Measurements from ENCODE around the gene CERK.

GRCh38 chr22:46749682-46750529 lies 11.9 kb upstream of the CERK start:
- TF ChIP-seq PHB2 (IDR thresholded peaks at IDR 0.05; ENCODE audit: low read depth) (no peak), MLX (CRISPR knock-in tag; conservative IDR thresholded peaks at IDR 0.05) (no peak), MECOM (CRISPR knock-in tag; IDR thresholded peaks at IDR 0.05) (no peak), GATA2 (CRISPR knock-in tag; IDR thresholded peaks at IDR 0.05) (no peak), SRF (CRISPR knock-in tag; IDR thresholded peaks at IDR 0.05) (no peak), PHF8 (IDR thresholded peaks at IDR 0.05; ENCODE audit: borderline replicate concordance, low read length) (no peak), ZC3H8 (IDR thresholded peaks at IDR 0.05) (no peak), DACH1 (IDR thresholded peaks at IDR 0.05; ENCODE audit: partially characterized antibody) (no peak), HNRNPL (IDR thresholded peaks at IDR 0.05; ENCODE audit: low read depth, low read length) (no peak), CTCF (IDR thresholded peaks at IDR 0.05 in 2 of 3, conservative IDR thresholded peaks at IDR 0.05 in 1 of 3; ENCODE audit: insufficient read depth in 2 of 3, low read depth in 1 of 3, low read length in 3 of 3) (no peak), NR2C2 (CRISPR knock-in tag; IDR thresholded peaks at IDR 0.05) (no peak), NR2C2 (tag; IDR thresholded peaks at IDR 0.05) (no peak)
